ENCODE data around the gene NUDCD3. TPM values are rescaled to one million over a fixed set of nuclear protein-coding genes. Genes with fewer than 3 reads are reported as not detected.

Gene NUDCD3
- total RNA-seq, 4 donors from 2014 or later = 57.0 to 92.3 (median 75.2) TPM

- Histone ChIP-seq H3K4me3 (no peak overlapping the region), H3K27me3 (peaks cover 28% of the 10 kb centered on the region), H3K9me3 (no peaks in the 10 kb centered on the region), H3K27ac (no peak overlapping the region), H3K4me1 (no peaks in the 10 kb centered on the region), H3K36me3 (no peaks in the 10 kb centered on the region)
- no peak for ATAC-seq
- TF ChIP-seq POLR2A (IDR thresholded peaks at IDR 0.05) (no peak), EP300 (IDR thresholded peaks at IDR 0.05) (no peak), CTCF (IDR thresholded peaks at IDR 0.05) (no peak), POLR2AphosphoS5 (IDR thresholded peaks at IDR 0.05) (no peak)
- 65 to 74% methylated on average over 3 to 5 of the region's 5 CpGs for WGBS, 2 donors (ENCODE audit: low coverage in 1 of 2)
These were observed 117.7 kb downstream of the NUDCD3 start for GRCh38 chr7:44372560-44373417.

DNA sequence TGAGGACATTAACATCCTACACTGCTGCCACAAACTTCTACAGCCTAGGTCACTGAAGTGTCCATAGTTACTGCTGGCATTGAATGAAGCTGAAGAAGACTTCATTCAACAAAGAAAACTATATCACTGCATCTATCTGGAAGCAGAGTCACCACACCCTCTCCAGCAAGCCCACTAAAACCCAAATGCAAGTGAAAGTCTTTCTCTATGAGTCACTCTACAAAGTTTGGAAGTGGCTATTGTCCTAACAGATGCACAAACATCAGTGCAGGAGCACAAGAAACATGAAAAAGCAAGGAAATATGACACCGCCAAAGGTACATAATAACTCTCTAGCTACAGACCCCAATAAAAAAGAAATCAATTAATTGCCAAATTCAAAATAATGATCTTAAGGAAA lies 121.6 kb downstream of the NUDCD3 start:
- Histone ChIP-seq H3K27ac (no peak overlapping the region), H3K4me3 (no peak overlapping the region), H3K36me3 (no peaks in the 10 kb centered on the region), H3K27me3 (peaks cover 23% of the 10 kb centered on the region), H3K4me1 (no peaks in the 10 kb centered on the region), H3K9me3 (no peaks in the 10 kb centered on the region)
- whole genome bisulfite sequencing, 2 donors (ENCODE audit: low coverage in 1 of 2) = 75 to 100% methylated on average over 1 of the region's 1 CpG
- ATAC-seq = no peak
- TF ChIP-seq POLR2AphosphoS5 (IDR thresholded peaks at IDR 0.05) = no peak
- TF ChIP-seq POLR2A (IDR thresholded peaks at IDR 0.05) = no peak
- TF ChIP-seq EP300 (IDR thresholded peaks at IDR 0.05) = no peak
- TF ChIP-seq CTCF (IDR thresholded peaks at IDR 0.05) = no peak

GRCh38 chr7:44368455-44368854 lies 122.0 kb downstream of the NUDCD3 start:
- no peak for TF ChIP-seq POLR2AphosphoS5 (IDR thresholded peaks at IDR 0.05)
- TF ChIP-seq POLR2A (IDR thresholded peaks at IDR 0.05) = no peak
- no peak for TF ChIP-seq EP300 (IDR thresholded peaks at IDR 0.05)
- TF ChIP-seq CTCF (IDR thresholded peaks at IDR 0.05) = no peak
- H3K9me3 ChIP-seq = no peaks in the 10 kb centered on the region
- no peak overlapping the region for H3K27ac ChIP-seq
- H3K27me3 ChIP-seq = peaks cover 21% of the 10 kb centered on the region
- H3K4me1 ChIP-seq = no peaks in the 10 kb centered on the region
- no peak overlapping the region for H3K4me3 ChIP-seq
- no peak for ATAC-seq
- no peaks in the 10 kb centered on the region for H3K36me3 ChIP-seq

GRCh38 chr7:44367475-44368043 lies 122.9 kb downstream of the NUDCD3 start:
- no peak for TF ChIP-seq POLR2AphosphoS5 (IDR thresholded peaks at IDR 0.05)
- no peak for TF ChIP-seq CTCF (IDR thresholded peaks at IDR 0.05)
- TF ChIP-seq POLR2A (IDR thresholded peaks at IDR 0.05) = no peak
- no peak for TF ChIP-seq EP300 (IDR thresholded peaks at IDR 0.05)
- H3K27me3 ChIP-seq = peaks cover 16% of the 10 kb centered on the region
- no peak overlapping the region for H3K27ac ChIP-seq
- ATAC-seq = no peak
- no peaks in the 10 kb centered on the region for H3K36me3 ChIP-seq
- H3K9me3 ChIP-seq = no peaks in the 10 kb centered on the region
- no peaks in the 10 kb centered on the region for H3K4me1 ChIP-seq
- no peak overlapping the region for H3K4me3 ChIP-seq
- WGBS, 2 donors (ENCODE audit: low coverage in 1 of 2) = 76 to 80% methylated on average over 5 of the region's 5 CpGs

DNA sequence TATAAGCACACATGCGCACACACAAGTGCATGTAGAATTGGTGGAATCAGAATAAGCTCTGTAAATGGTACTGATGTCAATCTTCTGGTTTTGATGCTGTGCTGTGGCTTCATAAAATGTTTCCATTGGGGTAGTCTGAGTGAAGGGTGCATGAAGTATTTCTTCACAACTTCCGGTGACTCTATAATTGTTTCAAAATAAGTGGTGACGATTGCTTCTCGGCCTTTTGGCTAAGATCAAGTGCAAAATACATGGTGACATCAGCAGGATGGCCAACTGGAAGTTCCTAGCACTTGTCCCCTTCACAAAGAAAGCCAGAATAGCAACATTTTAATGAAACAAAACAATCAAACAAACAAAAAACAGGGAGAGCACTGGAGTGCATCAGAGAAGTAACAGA lies 123.5 kb downstream of the NUDCD3 start:
- TF ChIP-seq EP300 (IDR thresholded peaks at IDR 0.05) (no peak), POLR2A (IDR thresholded peaks at IDR 0.05) (no peak), CTCF (IDR thresholded peaks at IDR 0.05) (no peak), POLR2AphosphoS5 (IDR thresholded peaks at IDR 0.05) (no peak)
- H3K27ac ChIP-seq = no peak overlapping the region

More for the DNA sequence above, 123.5 kb downstream of the NUDCD3 start:
- no peak for ATAC-seq
- H3K9me3 ChIP-seq = no peaks in the 10 kb centered on the region
- H3K36me3 ChIP-seq = no peaks in the 10 kb centered on the region
- no peak overlapping the region for H3K4me3 ChIP-seq
- WGBS, 2 donors (ENCODE audit: low coverage in 1 of 2) = 77 to 93% methylated on average over 4 of the region's 4 CpGs
- no peaks in the 10 kb centered on the region for H3K4me1 ChIP-seq
- peaks cover 16% of the 10 kb centered on the region for H3K27me3 ChIP-seq

Measured in gastroesophageal sphincter (tissue), 4 donors.